OCI-LY7 (cell line): ENCODE results near the gene KIDINS220.

Experiments
- CTCF ChIP-seq: fragments of 200-600 bp; sonication (generic); conservative IDR thresholded peaks from 2 replicates; pipeline ENCODE4 v1.5.1; 2014; ENCODE audit warnings: mild to moderate bottlenecking, antibody characterized with exemption, low read length, moderate library complexity, mixed read lengths
- EZH2phosphoT487 ChIP-seq: fragments of 200-600 bp; sonication (generic); IDR thresholded peaks from 2 replicates; pipeline ENCODE4 v1.6.1; 2018; ENCODE audit warnings: low read depth, borderline replicate concordance, mild to moderate bottlenecking, mixed run types, antibody characterized with exemption, low read length, moderate library complexity, mixed read lengths

- no peak for TF ChIP-seq CTCF
- no peak for TF ChIP-seq EZH2phosphoT487
These were observed 18.2 kb downstream of the KIDINS220 start for GRCh38 chr2:8819194-8819593.
